OCI-LY1 (cell line): ENCODE measurements around the gene IRAK1.

Experiments used
- H2AFZ ChIP-seq: fragments of 200-600 bp; sonication (generic), shearing (Covaris generic); 2 replicates; pipeline ENCODE4 v1.6.0; 2014; ENCODE audit warnings: antibody characterized with exemption, mild to moderate bottlenecking, low read length
- H3F3A ChIP-seq: fragments of 200-600 bp; sonication (generic), shearing (Covaris generic); 2 replicates; pipeline ENCODE4 v1.6.0; 2014; ENCODE audit warnings: mild to moderate bottlenecking, antibody characterized with exemption, low read length, moderate library complexity; ENCODE audit not compliant: insufficient read depth
- H3K27ac ChIP-seq: fragments of 200-600 bp; sonication (generic); 2 replicates; pipeline ENCODE4 v1.5.1; 2014; ENCODE audit warnings: low read length, mixed run types, mild to moderate bottlenecking, low read depth; ENCODE audit not compliant: poor library complexity, severe bottlenecking
- H3K27me3 ChIP-seq: fragments of 200-600 bp; sonication (generic); 2 replicates; pipeline ENCODE4 v1.6.0; 2014; ENCODE audit warnings: antibody characterized with exemption, mild to moderate bottlenecking, low read length, moderate library complexity; ENCODE audit not compliant: insufficient read depth
- H3K36me3 ChIP-seq: fragments of 200-600 bp; sonication (generic); 2 replicates; pipeline ENCODE4 v1.6.1; 2014; ENCODE audit warnings: mild to moderate bottlenecking, antibody characterized with exemption, low read length, moderate library complexity, mixed read lengths; ENCODE audit not compliant: insufficient read depth
- H3K4me1 ChIP-seq: fragments of 200-600 bp; sonication (generic); 2 replicates; pipeline ENCODE4 v1.5.1; 2014; ENCODE audit warnings: mild to moderate bottlenecking, low read length, moderate library complexity; ENCODE audit not compliant: insufficient read depth, severe bottlenecking
- H3K4me2 ChIP-seq: fragments of 200-600 bp; sonication (generic), shearing (Covaris generic); 2 replicates; pipeline ENCODE4 v1.6.1; 2014; ENCODE audit warnings: low read length
- H3K4me3 ChIP-seq: fragments of 200-600 bp; sonication (generic); 2 replicates; pipeline ENCODE4 v1.5.1; 2014; ENCODE audit warnings: low read length, low read depth, mild to moderate bottlenecking, mixed read lengths; ENCODE audit not compliant: poor library complexity, severe bottlenecking
- H3K79me2 ChIP-seq: fragments of 200-600 bp; shearing (Covaris generic); 2 replicates; pipeline ENCODE4 v1.6.1; 2016; ENCODE audit warnings: mixed run types, low read length, mixed read lengths; ENCODE audit not compliant: insufficient read depth
- H3K9ac ChIP-seq: fragments of 200-600 bp; sonication (generic), shearing (Covaris generic); 2 replicates; pipeline ENCODE4 v1.6.1; 2014; ENCODE audit warnings: mild to moderate bottlenecking, low read length, mixed read lengths
- H3K9me2 ChIP-seq: fragments of 200-600 bp; sonication (generic), shearing (Covaris generic); 2 replicates; pipeline ENCODE4 v1.6.1; 2014; ENCODE audit warnings: low read depth, mild to moderate bottlenecking, low read length, mixed read lengths
- H3K9me3 ChIP-seq: fragments of 200-600 bp; shearing (Covaris generic); 2 replicates; pipeline ENCODE4 v1.6.1; 2014; ENCODE audit warnings: low read length, mixed read lengths
- H4K20me1 ChIP-seq: fragments of 200-600 bp; sonication (generic), shearing (Covaris generic); 2 replicates; pipeline ENCODE4 v1.6.0; 2016; ENCODE audit warnings: mild to moderate bottlenecking, low read length; ENCODE audit not compliant: insufficient read depth
- EZH2 ChIP-seq: fragments of 200-600 bp; sonication (generic), shearing (Covaris generic); IDR thresholded peaks from 2 replicates; pipeline ENCODE4 v1.8.0; 2017; ENCODE audit warnings: borderline replicate concordance, mixed run types, mild to moderate bottlenecking, antibody characterized with exemption, low read length, moderate library complexity, mixed read lengths
- TF ChIP-seq, protein P1 (sequence below): fragments of 200-600 bp; sonication (generic), shearing (Covaris generic); IDR thresholded peaks from 2 replicates; pipeline ENCODE4 v1.5.1; 2017; ENCODE audit warnings: mild to moderate bottlenecking, antibody characterized with exemption, low read length, moderate library complexity, mixed read lengths

Gene IRAK1

DNA sequence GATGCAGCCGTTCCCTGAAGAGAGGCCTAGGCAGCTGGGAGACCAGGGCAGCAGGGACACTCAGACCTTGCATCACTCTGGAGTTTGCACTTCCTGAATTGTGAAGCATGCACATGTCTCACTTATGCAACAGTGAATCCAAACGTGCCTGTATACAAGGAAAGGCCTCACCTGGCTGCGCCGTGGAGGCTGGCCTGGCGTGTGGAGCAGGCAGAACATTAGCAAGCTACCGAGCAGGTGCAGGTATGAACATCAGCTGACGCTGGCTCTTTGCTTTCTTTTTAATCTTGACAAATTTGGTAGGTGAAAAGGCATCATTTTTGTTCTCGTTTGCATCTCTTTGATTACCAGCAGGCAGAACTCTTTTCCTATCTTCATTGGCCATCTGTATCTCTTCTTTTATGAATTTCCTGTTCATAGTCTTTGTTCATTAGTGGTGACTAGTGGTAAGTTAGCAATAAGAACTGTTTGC, 37.1 kb upstream of the IRAK1 start:
- TF ChIP-seq, protein P1, sequence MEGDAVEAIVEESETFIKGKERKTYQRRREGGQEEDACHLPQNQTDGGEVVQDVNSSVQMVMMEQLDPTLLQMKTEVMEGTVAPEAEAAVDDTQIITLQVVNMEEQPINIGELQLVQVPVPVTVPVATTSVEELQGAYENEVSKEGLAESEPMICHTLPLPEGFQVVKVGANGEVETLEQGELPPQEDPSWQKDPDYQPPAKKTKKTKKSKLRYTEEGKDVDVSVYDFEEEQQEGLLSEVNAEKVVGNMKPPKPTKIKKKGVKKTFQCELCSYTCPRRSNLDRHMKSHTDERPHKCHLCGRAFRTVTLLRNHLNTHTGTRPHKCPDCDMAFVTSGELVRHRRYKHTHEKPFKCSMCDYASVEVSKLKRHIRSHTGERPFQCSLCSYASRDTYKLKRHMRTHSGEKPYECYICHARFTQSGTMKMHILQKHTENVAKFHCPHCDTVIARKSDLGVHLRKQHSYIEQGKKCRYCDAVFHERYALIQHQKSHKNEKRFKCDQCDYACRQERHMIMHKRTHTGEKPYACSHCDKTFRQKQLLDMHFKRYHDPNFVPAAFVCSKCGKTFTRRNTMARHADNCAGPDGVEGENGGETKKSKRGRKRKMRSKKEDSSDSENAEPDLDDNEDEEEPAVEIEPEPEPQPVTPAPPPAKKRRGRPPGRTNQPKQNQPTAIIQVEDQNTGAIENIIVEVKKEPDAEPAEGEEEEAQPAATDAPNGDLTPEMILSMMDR: no peak
- no peak for TF ChIP-seq EZH2
- no peaks in the 10 kb centered on the region for H3K27me3 ChIP-seq
- H3K4me2 ChIP-seq: no peak overlapping the region

DNA sequence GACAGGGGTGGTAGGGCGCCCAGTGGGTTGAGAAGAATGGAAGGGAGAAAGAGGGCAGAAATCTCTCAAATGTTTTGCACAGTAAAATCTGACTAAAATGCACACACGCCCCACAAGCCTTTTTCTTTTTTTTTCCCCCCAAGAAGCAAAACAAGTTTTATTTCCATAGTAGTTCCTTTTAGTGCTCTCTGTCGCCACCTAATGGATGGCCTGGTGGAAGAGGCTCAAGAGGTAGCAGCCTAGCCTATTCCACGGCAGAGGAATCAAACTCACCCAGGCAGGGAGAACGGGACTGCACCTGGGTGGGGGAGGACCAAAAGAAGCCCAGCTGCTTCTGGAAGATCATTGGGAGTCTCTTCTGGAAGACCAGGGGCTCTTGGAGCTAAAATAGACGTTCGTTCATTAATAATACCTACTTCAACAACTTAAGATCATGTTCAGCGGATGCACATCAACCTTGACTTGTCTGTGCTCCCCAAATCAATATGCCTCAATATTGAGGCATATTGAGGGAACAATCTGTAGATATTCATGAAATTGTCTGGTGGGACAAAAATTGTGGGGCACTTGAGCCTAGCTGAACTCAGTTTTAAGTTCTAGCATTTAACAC, 31.6 kb upstream of the IRAK1 start:
- TF ChIP-seq, protein P1: peak; percentile 66
- no peak for TF ChIP-seq EZH2
- H3K9me3 ChIP-seq: no peaks in the 10 kb centered on the region
- H2AFZ ChIP-seq: no peak overlapping the region
- peaks cover 30% of the 10 kb centered on the region for H3K4me1 ChIP-seq
- no peak overlapping the region for H3K4me2 ChIP-seq
- no peaks in the 10 kb centered on the region for H3K9me2 ChIP-seq
- no peaks in the 10 kb centered on the region for H3F3A ChIP-seq
- H3K27ac ChIP-seq: peak overlapping the region; percentile 63
- H4K20me1 ChIP-seq: no peaks in the 10 kb centered on the region
- H3K36me3 ChIP-seq: peaks cover 24% of the 10 kb centered on the region
- H3K27me3 ChIP-seq: no peaks in the 10 kb centered on the region
- no peak overlapping the region for H3K4me3 ChIP-seq
- H3K79me2 ChIP-seq: no peaks in the 10 kb centered on the region; the same call in 1 of the 2 replicates
- no peak overlapping the region for H3K9ac ChIP-seq

More for the DNA sequence above, 37.1 kb upstream of the IRAK1 start:
- H3K27ac ChIP-seq: no peak overlapping the region
- peaks cover 1% of the 10 kb centered on the region for H3K79me2 ChIP-seq
- no peak overlapping the region for H3K9ac ChIP-seq
- no peaks in the 10 kb centered on the region for H3F3A ChIP-seq
- H3K4me3 ChIP-seq: no peak overlapping the region
- no peaks in the 10 kb centered on the region for H4K20me1 ChIP-seq
- no peaks in the 10 kb centered on the region for H3K9me3 ChIP-seq
- peaks cover 18% of the 10 kb centered on the region for H3K4me1 ChIP-seq
- H2AFZ ChIP-seq: no peak overlapping the region
- peaks cover 16% of the 10 kb centered on the region; the same call in 1 of the 2 replicates for H3K36me3 ChIP-seq
- H3K9me2 ChIP-seq: no peaks in the 10 kb centered on the region

DNA sequence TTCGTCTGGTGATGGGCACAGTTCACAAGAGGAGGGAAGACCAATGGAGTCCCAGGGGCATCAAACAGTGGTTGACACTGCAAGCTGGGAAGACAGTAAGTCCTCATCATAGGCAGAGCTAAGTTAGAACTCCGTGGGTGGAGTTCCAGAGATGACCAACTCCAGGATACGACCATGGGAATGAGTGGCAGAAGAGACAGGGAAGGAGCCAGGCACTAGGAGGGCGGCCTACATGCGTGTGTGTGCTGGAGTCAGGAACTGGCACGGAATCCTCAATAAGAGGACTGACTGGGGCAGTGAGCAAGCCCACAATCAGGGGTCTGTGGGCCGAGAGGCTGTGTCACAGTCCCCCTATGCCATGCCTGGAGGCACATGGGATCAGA, 30.4 kb upstream of the IRAK1 start:
- H3K4me3 ChIP-seq: no peak overlapping the region
- H3K27me3 ChIP-seq: no peaks in the 10 kb centered on the region
- H4K20me1 ChIP-seq: no peaks in the 10 kb centered on the region
- no peak overlapping the region; the same call in 1 of the 2 replicates for H3K4me2 ChIP-seq
- peaks cover 23% of the 10 kb centered on the region for H3K36me3 ChIP-seq
- H3K9ac ChIP-seq: no peak overlapping the region; the same call in 1 of the 2 replicates
- peak overlapping the region; percentile 64 for H3K27ac ChIP-seq
- H3K4me1 ChIP-seq: peaks cover 30% of the 10 kb centered on the region
- TF ChIP-seq, protein P1: no peak
- no peak for TF ChIP-seq EZH2
- H3K79me2 ChIP-seq: no peaks in the 10 kb centered on the region
- no peaks in the 10 kb centered on the region for H3F3A ChIP-seq
- no peaks in the 10 kb centered on the region for H3K9me3 ChIP-seq
- no peaks in the 10 kb centered on the region for H3K9me2 ChIP-seq
- no peak overlapping the region for H2AFZ ChIP-seq
